Activated CD4-positive, alpha-beta T cell treated with anti-CD3 and anti-CD28 coated beads, Interleukin-2, amount 10 ng/mL, durations not matched to agents 7 days and 5 days (primary cell): ENCODE results near the gene ESYT1. TPM values are rescaled to one million over a fixed set of nuclear protein-coding genes. Genes with fewer than 3 reads are reported as not detected.

Experiments
- CTCF ChIA-PET: fragments of 350-600 bp; sonication (Branson Sonifier 250); formaldehyde crosslinking; loops from one replicate; lab custom pipeline; 2021; ENCODE audit warnings: antibody characterized with exemption; lab: Charles Lee
- POLR2A ChIA-PET: fragments of 350-600 bp; sonication (Branson Sonifier 250); formaldehyde crosslinking; loops from one replicate; lab custom pipeline; 2021; ENCODE audit warnings: antibody characterized with exemption; lab: Charles Lee
- DNase-seq: peaks from one replicate; pipeline ENCODE4 v3.0.0-alpha.2; 2020
- H3K27ac Mint-ChIP-seq: one replicate; pipeline ENCODE4 v1.8.0; 2021; ENCODE audit warnings: mild to moderate bottlenecking, moderate library complexity, mixed read lengths
- H3K27me3 Mint-ChIP-seq: one replicate; pipeline ENCODE4 v1.8.0; 2021; ENCODE audit warnings: mixed read lengths
- H3K36me3 Mint-ChIP-seq: one replicate; pipeline ENCODE4 v1.8.0; 2021; ENCODE audit warnings: low read depth, mixed read lengths
- H3K4me1 Mint-ChIP-seq: one replicate; pipeline ENCODE4 v1.8.0; 2021; ENCODE audit warnings: mixed read lengths
- H3K4me3 Mint-ChIP-seq: one replicate; pipeline ENCODE4 v1.8.0; 2021; ENCODE audit warnings: mild to moderate bottlenecking, moderate library complexity, mixed read lengths
- H3K9me3 Mint-ChIP-seq: one replicate; pipeline ENCODE4 v1.8.0; 2021; ENCODE audit warnings: mixed read lengths
- total RNA-seq, 2 experiments: library from RNA; stranded (reverse); gene quantifications; one replicate each; pipeline ENCODE4 v1.2.3, GENCODE V29; 2021

The ESYT1 gene
- total RNA-seq, 2 experiments from 2014 or later, result 367 to 399 TPM

GRCh38 chr12:56084958-56085543 is 43.0 kb upstream of the ESYT1 start:
- no peaks in the 10 kb centered on the region for H3K36me3 Mint-ChIP-seq
- H3K27me3 Mint-ChIP-seq, result peaks cover 30% of the 10 kb centered on the region
- no peak overlapping the region for H3K27ac Mint-ChIP-seq
- POLR2A ChIA-PET, result interaction anchor here (0.5 kb wide), 1 partner anchor 256 kb away, joined by 6 read pairs; the partner anchor contains the start of gene DNAJC14
- peaks cover 13% of the 10 kb centered on the region for H3K4me1 Mint-ChIP-seq
- peak; percentile 48 for DNase-seq
- no peaks in the 10 kb centered on the region for H3K9me3 Mint-ChIP-seq
- CTCF ChIA-PET, result interaction anchor here (0.6 to 1.9 kb wide), 14 partner anchors 11 to 346 kb away, joined by 3 to 10 read pairs (median 3); partner anchors contain the start of gene ZC3H10
- no peak overlapping the region for H3K4me3 Mint-ChIP-seq

GRCh38 chr12:56086096-56086495 is 42.0 kb upstream of the ESYT1 start:
- Mint-ChIP-seq H3K9me3 (no peaks in the 10 kb centered on the region), H3K4me3 (no peak overlapping the region), H3K27me3 (peaks cover 23% of the 10 kb centered on the region), H3K27ac (no peak overlapping the region), H3K36me3 (no peaks in the 10 kb centered on the region), H3K4me1 (peaks cover 6% of the 10 kb centered on the region)
- ChIA-PET CTCF (interaction anchor here (1.0 to 1.9 kb wide), 5 partner anchors 11 to 347 kb away, joined by 3 to 10 read pairs (median 3); no protein-coding TSS in a partner anchor), POLR2A (no interaction called here)
- no peak for DNase-seq

- Mint-ChIP-seq H3K36me3 (no peaks in the 10 kb centered on the region), H3K4me1 (peaks cover 6% of the 10 kb centered on the region), H3K9me3 (no peaks in the 10 kb centered on the region), H3K4me3 (no peak overlapping the region), H3K27ac (no peak overlapping the region), H3K27me3 (peaks cover 21% of the 10 kb centered on the region)
- DNase-seq, result no peak
- ChIA-PET CTCF (interaction anchor here (0.5 to 1.9 kb wide), 3 partner anchors 10 to 179 kb away, joined by 3 to 10 read pairs (median 7); no protein-coding TSS in a partner anchor), POLR2A (no interaction called here)
These were observed 41.5 kb upstream of the ESYT1 start for GRCh38 chr12:56086608-56087007.

GRCh38 chr12:56087220-56087619 is 40.8 kb upstream of the ESYT1 start:
- H3K27ac Mint-ChIP-seq, result no peak overlapping the region
- no peaks in the 10 kb centered on the region for H3K9me3 Mint-ChIP-seq
- no peak overlapping the region for H3K4me3 Mint-ChIP-seq
- DNase-seq, result no peak
- peaks cover 6% of the 10 kb centered on the region for H3K4me1 Mint-ChIP-seq
- ChIA-PET CTCF (no interaction called here), POLR2A (no interaction called here)
- H3K27me3 Mint-ChIP-seq, result peaks cover 18% of the 10 kb centered on the region
- H3K36me3 Mint-ChIP-seq, result no peaks in the 10 kb centered on the region

GRCh38 chr12:56097738-56098137 is 30.3 kb upstream of the ESYT1 start:
- peaks cover 15% of the 10 kb centered on the region for H3K27me3 Mint-ChIP-seq
- peaks cover 5% of the 10 kb centered on the region for H3K36me3 Mint-ChIP-seq
- ChIA-PET CTCF (interaction anchor here (2.3 kb wide), 1 partner anchor 12 kb away, joined by 10 read pairs; no protein-coding TSS in a partner anchor), POLR2A (no interaction called here)
- H3K4me1 Mint-ChIP-seq, result peaks cover 24% of the 10 kb centered on the region
- no peak overlapping the region for H3K4me3 Mint-ChIP-seq
- no peaks in the 10 kb centered on the region for H3K9me3 Mint-ChIP-seq
- H3K27ac Mint-ChIP-seq, result peak overlapping the region; percentile 3
- no peak for DNase-seq

- DNase-seq, result no peak
- H3K4me3 Mint-ChIP-seq, result no peak overlapping the region
- H3K36me3 Mint-ChIP-seq, result peaks cover 5% of the 10 kb centered on the region
- CTCF ChIA-PET, result interaction anchor here (0.6 kb wide), 3 partner anchors 19 to 220 kb away, joined by 3 read pairs; no protein-coding TSS in a partner anchor
- peaks cover 12% of the 10 kb centered on the region for H3K27me3 Mint-ChIP-seq
- no peak overlapping the region for H3K27ac Mint-ChIP-seq
- H3K4me1 Mint-ChIP-seq, result peaks cover 33% of the 10 kb centered on the region
- POLR2A ChIA-PET, result no interaction called here
- H3K9me3 Mint-ChIP-seq, result no peaks in the 10 kb centered on the region
These were observed 29.5 kb upstream of the ESYT1 start for GRCh38 chr12:56098592-56098991.

GRCh38 chr12:56099787-56100186 is 28.3 kb upstream of the ESYT1 start:
- Mint-ChIP-seq H3K27me3 (peaks cover 12% of the 10 kb centered on the region), H3K27ac (no peak overlapping the region), H3K9me3 (no peaks in the 10 kb centered on the region), H3K4me1 (peaks cover 36% of the 10 kb centered on the region), H3K36me3 (peaks cover 12% of the 10 kb centered on the region), H3K4me3 (no peak overlapping the region)
- CTCF ChIA-PET, result no interaction called here
- POLR2A ChIA-PET, result no interaction called here
- DNase-seq, result no peak

- ChIA-PET POLR2A (no interaction called here), CTCF (interaction anchor here (0.8 to 5.5 kb wide), 2 partner anchors 16 kb away, joined by 3 to 41 read pairs; partner anchors contain the start of genes RPL41 and ZC3H10)
These were observed 27.0 kb upstream of the ESYT1 start for GRCh38 chr12:56101045-56101444.

GRCh38 chr12:56102683-56103065 is 25.4 kb upstream of the ESYT1 start:
- H3K4me1 Mint-ChIP-seq, result peaks cover 58% of the 10 kb centered on the region
- H3K9me3 Mint-ChIP-seq, result no peaks in the 10 kb centered on the region
- ChIA-PET CTCF (interaction anchor here (1.0 to 5.5 kb wide), 6 partner anchors 8 to 106 kb away, joined by 3 to 41 read pairs (median 6); partner anchors contain the start of genes ERBB3, RPL41, SMARCC2 and SUOX), POLR2A (interaction anchor here (2.0 kb wide), 1 partner anchor 13 kb away, joined by 10 read pairs; no protein-coding TSS in a partner anchor)
- H3K36me3 Mint-ChIP-seq, result peaks cover 33% of the 10 kb centered on the region
- peaks cover 2% of the 10 kb centered on the region for H3K27me3 Mint-ChIP-seq
- DNase-seq, result no peak
- H3K4me3 Mint-ChIP-seq, result peak overlapping the region; percentile 99
- peak overlapping the region; percentile 98 for H3K27ac Mint-ChIP-seq

More at GRCh38 chr12:56101045-56101444, 27.0 kb upstream of the ESYT1 start:
- Mint-ChIP-seq H3K27ac (peak overlapping the region; percentile 81), H3K4me3 (no peak overlapping the region), H3K27me3 (peaks cover 8% of the 10 kb centered on the region), H3K36me3 (peaks cover 20% of the 10 kb centered on the region), H3K9me3 (no peaks in the 10 kb centered on the region), H3K4me1 (peaks cover 44% of the 10 kb centered on the region)
- DNase-seq, result no peak

GRCh38 chr12:56103066-56103711 is 24.9 kb upstream of the ESYT1 start:
- Mint-ChIP-seq H3K4me1 (peaks cover 60% of the 10 kb centered on the region), H3K27ac (peak overlapping the region; percentile 98), H3K36me3 (peaks cover 38% of the 10 kb centered on the region), H3K4me3 (peak overlapping the region; percentile 99), H3K9me3 (no peaks in the 10 kb centered on the region), H3K27me3 (peaks cover 2% of the 10 kb centered on the region)
- ChIA-PET POLR2A (interaction anchor here (2.0 kb wide), 1 partner anchor 12 kb away, joined by 10 read pairs; no protein-coding TSS in a partner anchor), CTCF (interaction anchor here (0.6 to 5.5 kb wide), 8 partner anchors 9 to 537 kb away, joined by 3 to 41 read pairs (median 6); partner anchors contain the start of genes ERBB3, RPL41, SMARCC2 and SUOX)
- peak; percentile 48 for DNase-seq

- Mint-ChIP-seq H3K4me3 (peak overlapping the region; percentile 99), H3K27me3 (no peaks in the 10 kb centered on the region), H3K4me1 (peaks cover 62% of the 10 kb centered on the region), H3K27ac (peak overlapping the region; percentile 98), H3K9me3 (no peaks in the 10 kb centered on the region), H3K36me3 (peaks cover 44% of the 10 kb centered on the region)
- ChIA-PET POLR2A (interaction anchor here (0.9 to 2.0 kb wide), 4 partner anchors 9 to 86 kb away, joined by 3 to 10 read pairs (median 5); partner anchors contain the start of genes SMARCC2 and ZC3H10), CTCF (interaction anchor here (0.6 to 5.5 kb wide), 11 partner anchors 13 to 536 kb away, joined by 3 to 41 read pairs (median 4); partner anchors contain the start of genes ERBB3, RPL41, SMARCC2 and SUOX)
- no peak for DNase-seq
These were observed 24.3 kb upstream of the ESYT1 start for GRCh38 chr12:56103823-56104108.

- H3K4me1 Mint-ChIP-seq, result peaks cover 62% of the 10 kb centered on the region
- POLR2A ChIA-PET, result interaction anchor here (0.9 to 2.0 kb wide), 5 partner anchors 8 to 85 kb away, joined by 3 to 10 read pairs (median 4); partner anchors contain the start of genes SMARCC2 and ZC3H10
- H3K27ac Mint-ChIP-seq, result peak within 1 kb of the TSS; percentile 98
These were observed 23.8 kb upstream of the ESYT1 start, which contains the start of gene PA2G4 for GRCh38 chr12:56104109-56104814. PA2G4 (plus strand) TSS chr12:56104559; CDS start chr12:56104738, 179 bp downstream.

More at GRCh38 chr12:56104109-56104814, 23.8 kb upstream of the ESYT1 start, which contains the start of gene PA2G4:
- CTCF ChIA-PET, result interaction anchor here (0.6 to 5.5 kb wide), 13 partner anchors 13 to 1645 kb away, joined by 3 to 41 read pairs (median 4); partner anchors contain the start of genes ERBB3, RPL41, SMARCC2 and SUOX
- H3K36me3 Mint-ChIP-seq, result peaks cover 48% of the 10 kb centered on the region
- peak within 1 kb of the TSS; percentile 99 for H3K4me3 Mint-ChIP-seq
- H3K27me3 Mint-ChIP-seq, result no peaks in the 10 kb centered on the region
- no peaks in the 10 kb centered on the region for H3K9me3 Mint-ChIP-seq
- peak; percentile 99 for DNase-seq
